GM21825 (cell line): ENCODE results near the gene CPAMD8.

Experiments used
- ATAC-seq: cut with Tn5 transposase; IDR thresholded peaks from one replicate; pipeline ENCODE4 v1.9.1; 2021; ENCODE audit warnings: mild to moderate bottlenecking, moderate library complexity; ENCODE audit not compliant: unreplicated experiment

Gene CPAMD8

GRCh38 chr19:17026706-17027534 lies at the start of gene CPAMD8:
Gene CPAMD8 (minus strand): TSS chr19:17026810. CDS start chr19:17026642, 168 bp downstream.
- ATAC-seq: no peak

GRCh38 chr19:17075864-17076542 lies 49.4 kb upstream of the CPAMD8 start:
- ATAC-seq: no peak

- peak; percentile 70 for ATAC-seq
Observed at GRCh38 chr19:17075035-17075863, 48.6 kb upstream of the CPAMD8 start, which contains the start of the genes HAUS8 and MYO9B. Gene HAUS8 (minus strand): TSS chr19:17075452. CDS start chr19:17075422, 30 bp downstream. Gene MYO9B (plus strand): TSS chr19:17075777. CDS start chr19:17101718, 25,941 bp downstream.

- ATAC-seq: no peak
Observed at GRCh38 chr19:17074634-17075034, 48.0 kb upstream of the CPAMD8 start.

- no peak for ATAC-seq
Observed at GRCh38 chr19:17073869-17074633, 47.4 kb upstream of the CPAMD8 start.

GRCh38 chr19:17070912-17071311 lies 44.3 kb upstream of the CPAMD8 start:
- ATAC-seq: no peak

GRCh38 chr19:17070421-17070820 lies 43.8 kb upstream of the CPAMD8 start:
- ATAC-seq: no peak

- no peak for ATAC-seq
Observed at GRCh38 chr19:17069193-17069592, 42.6 kb upstream of the CPAMD8 start.

GRCh38 chr19:17063428-17063827 lies 36.8 kb upstream of the CPAMD8 start:
- ATAC-seq: no peak

- no peak for ATAC-seq
Observed at GRCh38 chr19:17061691-17062090, 35.1 kb upstream of the CPAMD8 start.

- no peak for ATAC-seq
Observed at GRCh38 chr19:17061205-17061604, 34.6 kb upstream of the CPAMD8 start.

GRCh38 chr19:17060802-17061201 lies 34.2 kb upstream of the CPAMD8 start:
- ATAC-seq: no peak

GRCh38 chr19:17058236-17058635 lies 31.6 kb upstream of the CPAMD8 start:
- ATAC-seq: no peak

- no peak for ATAC-seq
Observed at GRCh38 chr19:17055636-17056035, 29.0 kb upstream of the CPAMD8 start.

- ATAC-seq: no peak
Observed at GRCh38 chr19:17054746-17055145, 28.1 kb upstream of the CPAMD8 start.

- no peak for ATAC-seq
Observed at GRCh38 chr19:17052439-17052838, 25.8 kb upstream of the CPAMD8 start.

GRCh38 chr19:17049711-17050280 lies 23.2 kb upstream of the CPAMD8 start:
- ATAC-seq: no peak

GRCh38 chr19:17048885-17049453 lies 22.4 kb upstream of the CPAMD8 start:
- ATAC-seq: no peak

GRCh38 chr19:17045907-17046502 lies 19.4 kb upstream of the CPAMD8 start:
- no peak for ATAC-seq
